ENCODE data around the gene TMEM41B. TPM values are rescaled to one million over a fixed set of nuclear protein-coding genes. Genes with fewer than 3 reads are reported as not detected.
"Not testable (repeated sequence)": the region's sequence is repeated elsewhere in the genome, so short reads cannot be mapped to it uniquely, and the experiment has no call there.

TMEM41B gene
- total RNA-seq, 1 donor from 2014 or later = 20.2 TPM

- H3K27ac ChIP-seq (replicated peaks) = peak within 1 kb of the TSS; percentile 99
- peak within 1 kb of the TSS; percentile 99 for H3K4me3 ChIP-seq
- H3K27me3 ChIP-seq (ENCODE audit: low read depth) = no peaks in the 10 kb centered on the region
- peak; percentile 88 for DNase-seq
- TF ChIP-seq CTCF (IDR thresholded peaks at IDR 0.05; ENCODE audit: borderline replicate concordance) = no peak
- intact Hi-C loops (cut with micrococcal nuclease) = no loop called here
- H3K4me1 ChIP-seq = peaks cover 59% of the 10 kb centered on the region
- no peaks in the 10 kb centered on the region for H3K36me3 ChIP-seq
- H3K9me3 ChIP-seq (replicated peaks) = no peaks in the 10 kb centered on the region
These were observed 48.9 kb downstream of the TMEM41B start, which contains the start of gene DENND5A for GRCh38 chr11:9265211-9266131. Gene DENND5A (minus strand): TSS chr11:9265350. CDS start chr11:9265069, 281 bp downstream.

GRCh38 chr11:9264316-9265210, 49.8 kb downstream of the TMEM41B start:
- Histone ChIP-seq H3K27ac (replicated peaks) (peak overlapping the region; percentile 99), H3K36me3 (no peaks in the 10 kb centered on the region), H3K27me3 (ENCODE audit: low read depth) (no peaks in the 10 kb centered on the region), H3K4me3 (peak overlapping the region; percentile 99), H3K4me1 (peaks cover 64% of the 10 kb centered on the region), H3K9me3 (replicated peaks) (no peaks in the 10 kb centered on the region)
- intact Hi-C loops (cut with micrococcal nuclease) = no loop called here
- peak; percentile 51 for DNase-seq
- no peak for TF ChIP-seq CTCF (IDR thresholded peaks at IDR 0.05; ENCODE audit: borderline replicate concordance)

DNA sequence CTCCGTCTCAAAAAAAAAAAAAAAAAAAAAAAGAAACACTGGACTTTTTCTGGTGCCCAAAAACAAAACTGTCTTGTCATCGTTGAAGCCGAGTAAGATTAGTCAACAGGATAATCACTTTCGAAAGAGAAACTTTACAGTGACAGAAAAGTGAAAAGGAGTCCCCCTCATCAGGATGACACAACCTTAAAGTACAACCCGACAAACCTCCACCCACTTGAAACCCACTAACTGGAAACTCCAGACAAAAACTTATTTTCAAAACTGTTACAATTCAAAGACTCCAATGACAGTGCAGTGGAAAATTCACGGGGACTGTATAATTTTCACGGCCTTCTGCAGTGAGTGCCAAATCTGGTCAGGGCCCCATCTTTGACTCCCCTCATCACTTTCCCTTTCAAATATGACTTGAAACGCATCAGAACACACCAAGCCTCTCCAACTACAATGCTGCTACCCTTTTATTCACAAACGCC, 50.5 kb downstream of the TMEM41B start:
- peak overlapping the region; percentile 99 for H3K27ac ChIP-seq (replicated peaks)
- no peak for TF ChIP-seq CTCF (IDR thresholded peaks at IDR 0.05; ENCODE audit: borderline replicate concordance)
- H3K36me3 ChIP-seq = no peaks in the 10 kb centered on the region
- peaks cover 68% of the 10 kb centered on the region for H3K4me1 ChIP-seq
- H3K4me3 ChIP-seq = peak overlapping the region; percentile 99
- H3K27me3 ChIP-seq (ENCODE audit: low read depth) = no peaks in the 10 kb centered on the region
- DNase-seq = no peak
- H3K9me3 ChIP-seq (replicated peaks) = no peaks in the 10 kb centered on the region
- intact Hi-C loops (cut with micrococcal nuclease) = no loop called here

DNA sequence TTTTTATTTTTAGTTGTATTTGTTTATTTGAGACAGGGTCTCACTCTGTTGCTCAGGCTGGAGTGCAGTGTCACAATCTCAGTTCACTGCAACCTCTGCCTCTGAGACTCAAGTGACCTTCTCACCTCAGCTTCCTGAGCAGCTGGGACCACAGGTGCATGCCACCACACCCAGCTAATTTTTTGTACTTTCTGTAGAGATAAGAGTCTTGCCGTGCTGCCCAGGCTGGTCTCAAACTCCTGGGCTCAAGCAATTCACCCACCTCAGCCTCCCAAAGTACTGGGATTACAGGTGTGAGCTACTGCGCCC, 53.6 kb downstream of the TMEM41B start:
- Histone ChIP-seq H3K27ac (replicated peaks) (peak overlapping the region; percentile 37), H3K4me1 (peaks cover 78% of the 10 kb centered on the region)
- intact Hi-C loops (cut with micrococcal nuclease) = not testable (repeated sequence)

DNA sequence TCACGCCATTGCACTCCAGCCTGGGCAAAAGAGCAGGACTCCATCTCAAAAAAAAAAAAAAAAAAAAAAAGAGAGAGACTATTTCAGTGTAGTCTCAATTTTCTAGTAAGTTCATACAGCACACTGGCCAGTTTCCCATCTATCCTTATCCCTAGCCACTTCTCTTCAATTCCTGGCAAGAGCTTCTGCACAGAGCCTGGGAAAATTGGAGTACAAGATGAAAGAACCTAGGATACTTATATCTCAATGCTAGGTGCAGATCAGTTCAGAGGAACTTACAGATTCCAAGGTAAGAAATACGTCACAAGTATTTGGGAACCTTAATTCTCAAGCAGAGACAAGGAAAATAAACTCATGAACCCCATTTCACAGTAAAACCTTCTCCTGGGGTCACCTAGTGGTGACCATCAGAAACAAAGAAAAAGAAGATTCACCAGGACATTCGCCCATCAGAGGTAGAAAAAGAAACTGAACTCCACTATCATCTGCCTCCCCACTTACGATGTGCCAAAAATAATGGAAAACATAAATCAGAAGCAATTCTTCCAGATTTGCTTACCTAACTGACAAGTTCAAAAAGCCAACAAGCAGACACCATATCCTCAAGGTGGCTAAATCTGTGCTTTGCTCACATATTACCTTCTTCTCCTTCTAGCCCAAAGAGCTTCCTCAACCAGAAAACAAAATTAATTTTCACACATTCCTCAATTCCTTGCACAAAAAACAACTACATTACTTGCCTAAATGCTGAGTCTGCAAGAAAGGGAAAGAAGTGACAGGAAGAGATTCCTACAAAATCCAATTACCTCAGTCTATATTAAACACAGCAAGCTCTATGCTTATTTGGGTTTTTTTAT, 54.2 kb downstream of the TMEM41B start:
- Histone ChIP-seq H3K27me3 (ENCODE audit: low read depth) (no peaks in the 10 kb centered on the region), H3K4me1 (peaks cover 73% of the 10 kb centered on the region), H3K9me3 (replicated peaks) (no peaks in the 10 kb centered on the region), H3K27ac (replicated peaks) (peak overlapping the region; percentile 37), H3K36me3 (peaks cover 6% of the 10 kb centered on the region), H3K4me3 (no peak overlapping the region)
- intact Hi-C loops (cut with micrococcal nuclease) = no loop called here
- no peak for DNase-seq
- TF ChIP-seq CTCF (IDR thresholded peaks at IDR 0.05; ENCODE audit: borderline replicate concordance) = peak; percentile 31

More for the DNA sequence above, 53.6 kb downstream of the TMEM41B start:
- not testable (repeated sequence) for DNase-seq; H3K27me3 ChIP-seq (ENCODE audit: low read depth); H3K4me3 ChIP-seq; H3K9me3 ChIP-seq (replicated peaks); H3K36me3 ChIP-seq

- H3K27me3 ChIP-seq (ENCODE audit: low read depth); H3K27ac ChIP-seq (replicated peaks); intact Hi-C loops (cut with micrococcal nuclease); H3K36me3 ChIP-seq; H3K9me3 ChIP-seq (replicated peaks); H3K4me3 ChIP-seq; DNase-seq: not testable (repeated sequence)
- peaks cover 76% of the 10 kb centered on the region for H3K4me1 ChIP-seq
These were observed 56.1 kb downstream of the TMEM41B start for GRCh38 chr11:9258279-9258678.
